GM23338 (cell line): ENCODE data around the gene TENM3.

Source experiments
- CTCF ChIP-seq, 2 experiments: fragments of 200-600 bp in 1 of 2; sonication (generic) in 1 of 2; conservative IDR thresholded peaks; 2 replicates each; pipeline versions ENCODE4 v1.5.1 to v1.6.1; 2016 to 2017; ENCODE audit warnings: antibody characterized with exemption in 2 of 2, low read depth in 2 of 2, mild to moderate bottlenecking in 2 of 2, moderate library complexity in 1 of 2
- EZH2phosphoT487 ChIP-seq: fragments of 200-600 bp; sonication (generic); IDR thresholded peaks from one replicate; pipeline ENCODE4 v1.8.1; 2018; ENCODE audit warnings: antibody characterized with exemption; ENCODE audit not compliant: unreplicated experiment
- ZNF114 ChIP-seq: fragments of 250-450 bp; sonication (Bioruptor Pico); IDR thresholded peaks from 2 replicates; pipeline ENCODE4 v1.5.0; 2020; ENCODE audit warnings: mild to moderate bottlenecking, moderate library complexity

GRCh38 chr4:182827166-182827565, 584.0 kb downstream of the TENM3 start:
- TF ChIP-seq CTCF (conservative IDR thresholded peaks at IDR 0.05; ENCODE audit: low read depth in 2 of 2) (no peak), EZH2phosphoT487 (no peak), ZNF114 (CRISPR knock-in tag) (no peak)
